ENCODE measurements around the gene GALNS. TPM values are rescaled to one million over a fixed set of nuclear protein-coding genes. Genes with fewer than 3 reads are reported as not detected.
"Not testable (repeated sequence)": the region's sequence is repeated elsewhere in the genome, so short reads cannot be mapped to it uniquely, and the experiment has no call there.

The GALNS gene
- total RNA-seq, 1 donor from 2014 or later, result 15.8 TPM

GRCh38 chr16:88782454-88783390 lies 74.0 kb downstream of the GALNS start:
- DNase-seq (ENCODE audit: missing footprints), result no peak
- intact Hi-C loops (cut with DNase I), result no loop called here
- ATAC-seq, result no peak

GRCh38 chr16:88781140-88782077 lies 75.3 kb downstream of the GALNS start:
- intact Hi-C loops (cut with DNase I), result no loop called here
- DNase-seq (ENCODE audit: missing footprints), result peak; percentile 85
- ATAC-seq, result no peak

- intact Hi-C loops (cut with DNase I), result no loop called here
- DNase-seq (ENCODE audit: missing footprints) (no peak), ATAC-seq (no peak)
These were observed 76.3 kb downstream of the GALNS start for GRCh38 chr16:88780142-88781062.

DNA sequence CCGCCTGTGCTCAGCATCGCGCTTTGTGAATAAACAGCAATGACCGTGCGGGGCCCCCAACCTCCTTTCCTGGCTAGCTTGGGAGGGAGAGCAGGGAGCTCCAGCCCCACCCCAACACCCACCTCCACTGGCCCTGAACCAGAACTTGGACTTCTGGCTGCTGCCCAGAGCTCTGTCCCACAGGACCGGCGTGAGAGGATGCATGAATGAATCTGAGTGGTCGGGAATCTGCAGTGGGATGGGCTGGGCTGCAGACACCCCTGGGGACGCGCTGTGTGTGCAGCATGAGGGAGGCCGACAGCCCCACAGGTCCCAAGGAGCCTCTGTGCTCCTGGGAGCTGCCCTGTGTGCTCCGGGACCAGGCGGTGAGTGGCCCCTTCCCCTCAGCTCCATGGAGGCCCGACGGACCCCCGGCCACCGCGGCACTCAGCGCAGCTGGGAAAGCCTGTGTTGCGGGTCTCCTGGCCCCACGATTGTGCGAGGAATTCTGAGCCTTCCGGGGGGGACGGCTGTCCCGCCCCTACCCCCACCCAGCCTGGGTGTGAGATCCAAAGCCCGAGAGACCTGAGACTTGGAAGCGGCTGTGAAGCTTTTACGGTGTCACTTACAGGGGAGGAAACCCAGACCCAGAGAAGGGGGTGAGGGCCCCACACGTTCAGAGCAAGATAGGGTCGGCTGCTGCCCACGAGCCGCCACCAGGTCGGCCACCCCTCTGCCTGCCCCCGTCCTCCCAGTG lies 77.2 kb downstream of the GALNS start:
- intact Hi-C loops (cut with DNase I), result no loop called here
- no peak for DNase-seq (ENCODE audit: missing footprints)
- no peak for ATAC-seq

- intact Hi-C loops (cut with DNase I), result no loop called here
- ATAC-seq (no peak), DNase-seq (ENCODE audit: missing footprints) (no peak)
These were observed 78.1 kb downstream of the GALNS start for GRCh38 chr16:88778541-88779065.

DNA sequence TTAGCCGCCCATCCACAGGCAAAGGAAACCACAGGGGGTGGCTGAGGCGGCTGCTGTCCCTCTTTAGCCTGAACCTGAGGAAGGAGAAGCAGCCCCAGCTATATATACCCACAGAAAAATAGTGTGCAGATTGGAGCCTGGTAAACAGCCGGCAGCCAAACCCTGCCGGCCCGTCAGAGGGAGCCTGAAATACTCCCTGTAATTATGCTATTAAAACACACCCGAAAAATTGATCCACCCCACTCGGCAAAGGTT lies 78.5 kb downstream of the GALNS start:
- intact Hi-C loops (cut with DNase I), result no loop called here
- ATAC-seq, result no peak

GRCh38 chr16:88777471-88778270 lies 79.1 kb downstream of the GALNS start:
- ATAC-seq, result no peak
- no peak for DNase-seq (ENCODE audit: missing footprints)
- intact Hi-C loops (cut with DNase I), result no loop called here

More for the DNA sequence above, 78.5 kb downstream of the GALNS start:
- DNase-seq (ENCODE audit: missing footprints), result no peak

- DNase-seq (ENCODE audit: missing footprints) (no peak), ATAC-seq (no peak)
- intact Hi-C loops (cut with DNase I), result no loop called here
These were observed 80.9 kb downstream of the GALNS start for GRCh38 chr16:88775825-88776224.

- DNase-seq (ENCODE audit: missing footprints) (no peak), ATAC-seq (no peak)
- intact Hi-C loops (cut with DNase I), result no loop called here
These were observed 82.0 kb downstream of the GALNS start for GRCh38 chr16:88774544-88775393.

DNA sequence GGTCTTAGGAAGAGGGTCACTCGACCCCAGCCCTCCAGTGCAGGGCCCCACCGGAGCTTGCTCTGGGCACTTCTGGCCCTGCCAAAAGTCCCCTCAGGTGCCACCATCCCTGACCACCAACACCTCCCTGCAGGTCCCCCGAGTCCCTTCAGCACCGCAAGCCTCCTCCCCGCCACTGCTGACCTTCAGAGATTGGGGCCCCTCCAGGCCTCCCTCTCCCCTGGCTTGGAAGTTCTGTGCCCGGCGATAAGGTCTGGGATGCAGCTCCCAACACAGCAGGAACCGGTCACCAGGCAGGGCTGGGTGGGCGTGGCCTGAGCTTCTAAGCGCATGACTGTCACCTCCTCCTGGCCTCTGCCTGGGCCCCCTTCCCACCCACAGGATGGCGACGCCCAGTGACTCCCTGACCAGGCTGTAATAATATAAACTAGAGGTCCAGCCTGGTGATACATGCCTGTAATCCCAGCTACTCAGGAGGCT lies 82.9 kb downstream of the GALNS start:
- ATAC-seq, result peak; percentile 35
- intact Hi-C loops (cut with DNase I), result no loop called here
- DNase-seq (ENCODE audit: missing footprints), result no peak

DNA sequence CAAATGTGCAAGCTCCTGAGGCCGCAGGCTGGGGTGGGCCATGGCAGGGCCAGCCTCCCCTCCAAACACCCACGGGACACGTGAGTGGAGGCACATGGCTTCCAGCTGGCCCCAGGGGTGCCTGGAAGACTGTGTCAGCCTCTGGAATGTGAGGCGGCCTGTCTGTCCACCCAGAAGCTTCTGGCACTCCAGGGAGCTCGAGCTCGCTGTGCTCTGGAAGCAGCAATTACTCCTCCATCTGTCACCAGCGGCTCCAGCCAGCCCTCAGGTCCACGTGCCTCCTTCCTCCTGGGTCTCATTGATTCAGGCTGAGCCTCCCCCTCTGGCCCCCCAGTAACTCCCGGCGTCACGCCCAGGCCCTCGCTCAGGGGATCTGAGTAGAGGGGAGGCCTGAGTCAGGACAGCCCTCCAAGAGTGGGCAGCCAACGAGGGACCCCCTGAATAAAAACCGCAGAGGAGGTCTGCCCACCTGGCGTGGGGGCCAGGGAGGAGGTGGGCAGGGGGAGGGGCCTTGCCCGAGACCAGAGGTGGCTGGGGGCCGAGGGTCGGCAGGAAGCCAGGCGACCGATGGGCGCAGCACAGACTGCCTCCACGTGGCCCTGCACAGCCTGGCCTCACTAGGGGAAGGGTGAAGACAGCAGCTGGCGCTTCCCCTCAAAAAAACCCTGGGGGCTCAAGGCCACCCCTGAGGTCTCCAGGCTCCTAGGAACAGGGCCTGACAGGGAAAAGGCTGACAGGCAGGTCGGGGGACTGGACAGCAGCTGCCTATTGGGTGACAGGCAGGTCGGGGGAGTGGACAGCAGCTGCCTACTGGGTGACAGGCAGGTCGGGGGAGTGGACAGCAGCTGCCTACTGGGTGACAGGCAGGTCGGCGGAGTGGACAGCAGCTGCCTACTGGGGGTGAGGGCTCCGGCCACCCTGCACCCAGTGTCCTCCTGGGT lies 83.6 kb downstream of the GALNS start:
- intact Hi-C loops (cut with DNase I), result no loop called here
- ATAC-seq, result peak; percentile 47
- DNase-seq (ENCODE audit: missing footprints), result no peak

GRCh38 chr16:88771781-88772180 lies 85.0 kb downstream of the GALNS start:
- ATAC-seq; intact Hi-C loops (cut with DNase I); DNase-seq (ENCODE audit: missing footprints): not testable (repeated sequence)

- intact Hi-C loops (cut with DNase I), result no loop called here
These were observed 85.4 kb downstream of the GALNS start for GRCh38 chr16:88771294-88771772.

GRCh38 chr16:88770461-88771293 lies 86.1 kb downstream of the GALNS start:
- DNase-seq (ENCODE audit: missing footprints), result no peak
- intact Hi-C loops (cut with DNase I), result no loop called here
- ATAC-seq, result peak; percentile 14

More at GRCh38 chr16:88771294-88771772, 85.4 kb downstream of the GALNS start:
- ATAC-seq, result no peak
- no peak for DNase-seq (ENCODE audit: missing footprints)
